ENCODE measurements around the gene DTHD1.

DTHD1 gene

GRCh38 chr4:36274158-36274557, 7.3 kb upstream of the DTHD1 start:
- H3K27ac ChIP-seq (ENCODE audit: low read depth, low read length), result no peak overlapping the region
- H3K9me3 ChIP-seq (ENCODE audit: control insufficient read depth, insufficient read depth, low read length), result no peaks in the 10 kb centered on the region
- H3K36me3 ChIP-seq (ENCODE audit: control insufficient read depth, insufficient read depth, low read length), result no peaks in the 10 kb centered on the region

GRCh38 chr4:36277533-36277932, 3.9 kb upstream of the DTHD1 start:
- no peaks in the 10 kb centered on the region for H3K27me3 ChIP-seq (ENCODE audit: control insufficient read depth, insufficient read depth, low read length)

More at GRCh38 chr4:36274158-36274557, 7.3 kb upstream of the DTHD1 start:
- H3K27me3 ChIP-seq (ENCODE audit: control insufficient read depth, insufficient read depth, low read length), result no peaks in the 10 kb centered on the region
- 0 out of 2 replicates have a peak, but pooled peaks cover 3% of the 10 kb centered on the region for H3K4me1 ChIP-seq (ENCODE audit: control insufficient read depth, insufficient read depth, low read length)
- no peak overlapping the region for H3K4me3 ChIP-seq (ENCODE audit: low read depth, low read length)
- H3K9ac ChIP-seq (ENCODE audit: low read depth, low read length), result no peak overlapping the region

GRCh38 chr4:36278789-36279188, 2.6 kb upstream of the DTHD1 start:
- Histone ChIP-seq H3K9ac (ENCODE audit: low read depth, low read length) (no peak overlapping the region), H3K9me3 (ENCODE audit: control insufficient read depth, insufficient read depth, low read length) (no peaks in the 10 kb centered on the region), H3K27me3 (ENCODE audit: control insufficient read depth, insufficient read depth, low read length) (no peaks in the 10 kb centered on the region), H3K4me1 (ENCODE audit: control insufficient read depth, insufficient read depth, low read length) (0 out of 2 replicates have a peak, but pooled peaks cover 6% of the 10 kb centered on the region), H3K36me3 (ENCODE audit: control insufficient read depth, insufficient read depth, low read length) (no peaks in the 10 kb centered on the region), H3K27ac (ENCODE audit: low read depth, low read length) (no peak overlapping the region), H3K4me3 (ENCODE audit: low read depth, low read length) (no peak overlapping the region)

More at GRCh38 chr4:36277533-36277932, 3.9 kb upstream of the DTHD1 start:
- no peak overlapping the region for H3K27ac ChIP-seq (ENCODE audit: low read depth, low read length)
- no peaks in the 10 kb centered on the region for H3K36me3 ChIP-seq (ENCODE audit: control insufficient read depth, insufficient read depth, low read length)
- no peak overlapping the region for H3K9ac ChIP-seq (ENCODE audit: low read depth, low read length)
- H3K4me1 ChIP-seq (ENCODE audit: control insufficient read depth, insufficient read depth, low read length), result 0 out of 2 replicates have a peak, but pooled peaks cover 9% of the 10 kb centered on the region
- no peak overlapping the region for H3K4me3 ChIP-seq (ENCODE audit: low read depth, low read length)
- H3K9me3 ChIP-seq (ENCODE audit: control insufficient read depth, insufficient read depth, low read length), result no peaks in the 10 kb centered on the region

GRCh38 chr4:36280555-36280954, 861 bp upstream of the DTHD1 start:
- H3K9me3 ChIP-seq (ENCODE audit: control insufficient read depth, insufficient read depth, low read length), result no peaks in the 10 kb centered on the region
- H3K9ac ChIP-seq (ENCODE audit: low read depth, low read length), result no peak overlapping the region
- 0 out of 2 replicates have a peak, but pooled peaks cover 6% of the 10 kb centered on the region for H3K4me1 ChIP-seq (ENCODE audit: control insufficient read depth, insufficient read depth, low read length)
- no peak overlapping the region for H3K4me3 ChIP-seq (ENCODE audit: low read depth, low read length)
- H3K27ac ChIP-seq (ENCODE audit: low read depth, low read length), result no peak overlapping the region
- no peaks in the 10 kb centered on the region for H3K36me3 ChIP-seq (ENCODE audit: control insufficient read depth, insufficient read depth, low read length)
- no peaks in the 10 kb centered on the region for H3K27me3 ChIP-seq (ENCODE audit: control insufficient read depth, insufficient read depth, low read length)

- H3K4me3 ChIP-seq (ENCODE audit: low read depth, low read length), result no peak overlapping the region
- no peaks in the 10 kb centered on the region for H3K27me3 ChIP-seq (ENCODE audit: control insufficient read depth, insufficient read depth, low read length)
- no peak overlapping the region for H3K27ac ChIP-seq (ENCODE audit: low read depth, low read length)
- H3K9me3 ChIP-seq (ENCODE audit: control insufficient read depth, insufficient read depth, low read length), result no peaks in the 10 kb centered on the region
- no peaks in the 10 kb centered on the region for H3K36me3 ChIP-seq (ENCODE audit: control insufficient read depth, insufficient read depth, low read length)
- no peak overlapping the region for H3K9ac ChIP-seq (ENCODE audit: low read depth, low read length)
- 0 out of 2 replicates have a peak, but pooled peaks cover 6% of the 10 kb centered on the region for H3K4me1 ChIP-seq (ENCODE audit: control insufficient read depth, insufficient read depth, low read length)
Measured at GRCh38 chr4:36282503-36283030, 1.2 kb downstream of the DTHD1 start.

GRCh38 chr4:36283912-36284465, 2.6 kb downstream of the DTHD1 start:
- Histone ChIP-seq H3K4me3 (ENCODE audit: low read depth, low read length) (no peak overlapping the region), H3K4me1 (ENCODE audit: control insufficient read depth, insufficient read depth, low read length) (0 out of 2 replicates have a peak, but pooled peaks cover 6% of the 10 kb centered on the region), H3K9me3 (ENCODE audit: control insufficient read depth, insufficient read depth, low read length) (no peaks in the 10 kb centered on the region), H3K27ac (ENCODE audit: low read depth, low read length) (no peak overlapping the region), H3K36me3 (ENCODE audit: control insufficient read depth, insufficient read depth, low read length) (no peaks in the 10 kb centered on the region), H3K9ac (ENCODE audit: low read depth, low read length) (no peak overlapping the region), H3K27me3 (ENCODE audit: control insufficient read depth, insufficient read depth, low read length) (no peaks in the 10 kb centered on the region)

GRCh38 chr4:36285784-36286480, 4.5 kb downstream of the DTHD1 start:
- no peaks in the 10 kb centered on the region for H3K27me3 ChIP-seq (ENCODE audit: control insufficient read depth, insufficient read depth, low read length)
- no peak overlapping the region for H3K27ac ChIP-seq (ENCODE audit: low read depth, low read length)
- H3K9me3 ChIP-seq (ENCODE audit: control insufficient read depth, insufficient read depth, low read length), result no peaks in the 10 kb centered on the region
- no peak overlapping the region for H3K9ac ChIP-seq (ENCODE audit: low read depth, low read length)
- no peak overlapping the region for H3K4me3 ChIP-seq (ENCODE audit: low read depth, low read length)
- no peaks in the 10 kb centered on the region for H3K36me3 ChIP-seq (ENCODE audit: control insufficient read depth, insufficient read depth, low read length)
- H3K4me1 ChIP-seq (ENCODE audit: control insufficient read depth, insufficient read depth, low read length), result no peaks in the 10 kb centered on the region

GRCh38 chr4:36286481-36286871, 5.1 kb downstream of the DTHD1 start:
- H3K36me3 ChIP-seq (ENCODE audit: control insufficient read depth, insufficient read depth, low read length), result no peaks in the 10 kb centered on the region
- no peak overlapping the region for H3K27ac ChIP-seq (ENCODE audit: low read depth, low read length)
- H3K4me3 ChIP-seq (ENCODE audit: low read depth, low read length), result no peak overlapping the region
- H3K27me3 ChIP-seq (ENCODE audit: control insufficient read depth, insufficient read depth, low read length), result no peaks in the 10 kb centered on the region
- H3K9me3 ChIP-seq (ENCODE audit: control insufficient read depth, insufficient read depth, low read length), result no peaks in the 10 kb centered on the region
- no peaks in the 10 kb centered on the region for H3K4me1 ChIP-seq (ENCODE audit: control insufficient read depth, insufficient read depth, low read length)
- no peak overlapping the region for H3K9ac ChIP-seq (ENCODE audit: low read depth, low read length)

GRCh38 chr4:36288731-36289426, 7.5 kb downstream of the DTHD1 start:
- peaks cover 6% of the 10 kb centered on the region; the same call in 1 of the 2 replicates for H3K4me1 ChIP-seq (ENCODE audit: control insufficient read depth, insufficient read depth, low read length)
- H3K9me3 ChIP-seq (ENCODE audit: control insufficient read depth, insufficient read depth, low read length), result no peaks in the 10 kb centered on the region
- H3K27ac ChIP-seq (ENCODE audit: low read depth, low read length), result no peak overlapping the region
- no peaks in the 10 kb centered on the region for H3K36me3 ChIP-seq (ENCODE audit: control insufficient read depth, insufficient read depth, low read length)
- H3K4me3 ChIP-seq (ENCODE audit: low read depth, low read length), result no peak overlapping the region
- H3K9ac ChIP-seq (ENCODE audit: low read depth, low read length), result no peak overlapping the region
- H3K27me3 ChIP-seq (ENCODE audit: control insufficient read depth, insufficient read depth, low read length), result no peaks in the 10 kb centered on the region

GRCh38 chr4:36290641-36291040, 9.2 kb downstream of the DTHD1 start:
- Histone ChIP-seq H3K27me3 (ENCODE audit: control insufficient read depth, insufficient read depth, low read length) (no peaks in the 10 kb centered on the region), H3K27ac (ENCODE audit: low read depth, low read length) (no peak overlapping the region)

More at GRCh38 chr4:36290641-36291040, 9.2 kb downstream of the DTHD1 start:
- Histone ChIP-seq H3K4me3 (ENCODE audit: low read depth, low read length) (no peak overlapping the region), H3K9me3 (ENCODE audit: control insufficient read depth, insufficient read depth, low read length) (no peaks in the 10 kb centered on the region), H3K9ac (ENCODE audit: low read depth, low read length) (no peak overlapping the region), H3K4me1 (ENCODE audit: control insufficient read depth, insufficient read depth, low read length) (peaks cover 6% of the 10 kb centered on the region; the same call in 1 of the 2 replicates), H3K36me3 (ENCODE audit: control insufficient read depth, insufficient read depth, low read length) (no peaks in the 10 kb centered on the region)
